Stimulated activated CD4-positive, alpha-beta T cell treated with anti-CD3 and anti-CD28 coated beads, TNF-alpha, amount 100 ng/mL, for 4 hours (primary cell): ENCODE data around the gene CYB5B.

Experiments used
- DNase-seq, 3 experiments: peaks; one replicate each; pipeline ENCODE4 v3.0.0-alpha.2; 2020; ENCODE audit warnings: low read depth in 3 of 3

The CYB5B gene

DNA sequence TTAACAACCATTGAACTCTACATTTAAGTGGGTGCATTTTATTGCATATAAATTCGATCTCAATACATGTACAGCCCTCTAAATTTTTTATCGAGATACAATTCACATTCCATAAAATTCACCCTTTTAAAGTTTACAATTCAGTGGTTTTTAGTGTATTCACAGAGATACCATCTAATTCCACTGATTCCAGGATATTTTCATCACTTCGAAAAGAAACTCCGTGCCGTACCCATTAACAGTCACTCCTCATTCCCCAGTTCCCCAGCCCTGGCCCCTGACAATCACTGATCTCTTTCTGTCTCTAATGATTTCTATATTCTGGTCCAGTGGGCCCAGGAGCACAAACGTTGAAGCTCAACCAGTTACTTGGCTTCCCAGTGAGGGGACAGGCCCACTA, 61.4 kb downstream of the CYB5B start:
- DNase-seq: no peak

DNA sequence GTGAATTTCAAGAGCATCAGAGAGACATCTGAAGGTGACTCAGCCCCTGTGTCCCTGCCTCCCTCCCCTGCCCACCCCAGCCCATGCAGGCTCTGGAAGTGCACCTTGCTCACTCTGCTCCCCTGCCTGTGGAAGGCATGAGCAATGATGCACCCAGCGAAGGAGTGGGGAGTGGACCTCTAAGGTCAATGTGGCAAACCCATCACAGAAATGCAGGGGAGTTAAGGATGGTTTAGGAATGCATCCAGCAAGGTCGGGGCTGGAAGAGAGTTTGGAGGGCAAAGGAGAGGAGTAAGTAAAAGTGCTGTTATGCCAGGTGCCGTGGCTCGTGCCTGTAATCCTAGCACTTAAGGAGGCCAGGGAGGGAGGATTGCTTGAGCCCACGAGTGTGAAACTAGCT, 61.9 kb downstream of the CYB5B start:
- DNase-seq: no peak

DNA sequence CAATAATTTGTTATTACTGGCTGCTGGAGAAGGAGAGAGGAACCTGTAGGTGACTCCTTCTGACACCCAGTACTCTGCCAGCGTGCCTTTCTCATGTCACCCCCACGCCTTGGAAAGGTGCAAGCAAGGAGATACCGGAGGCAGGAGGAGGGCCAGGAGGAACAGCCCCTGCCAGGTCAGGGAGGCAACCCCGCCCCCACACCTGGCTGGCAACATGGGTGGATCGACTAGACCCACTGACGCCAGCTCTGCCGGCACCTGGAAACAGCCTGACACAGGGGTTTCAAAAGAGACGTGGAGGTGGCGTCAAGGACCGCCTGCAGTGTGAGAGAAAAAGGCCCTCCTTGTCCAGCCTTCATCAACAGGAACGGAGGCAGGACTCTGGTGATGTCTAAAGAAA, 62.3 kb downstream of the CYB5B start:
- DNase-seq: no peak

DNA sequence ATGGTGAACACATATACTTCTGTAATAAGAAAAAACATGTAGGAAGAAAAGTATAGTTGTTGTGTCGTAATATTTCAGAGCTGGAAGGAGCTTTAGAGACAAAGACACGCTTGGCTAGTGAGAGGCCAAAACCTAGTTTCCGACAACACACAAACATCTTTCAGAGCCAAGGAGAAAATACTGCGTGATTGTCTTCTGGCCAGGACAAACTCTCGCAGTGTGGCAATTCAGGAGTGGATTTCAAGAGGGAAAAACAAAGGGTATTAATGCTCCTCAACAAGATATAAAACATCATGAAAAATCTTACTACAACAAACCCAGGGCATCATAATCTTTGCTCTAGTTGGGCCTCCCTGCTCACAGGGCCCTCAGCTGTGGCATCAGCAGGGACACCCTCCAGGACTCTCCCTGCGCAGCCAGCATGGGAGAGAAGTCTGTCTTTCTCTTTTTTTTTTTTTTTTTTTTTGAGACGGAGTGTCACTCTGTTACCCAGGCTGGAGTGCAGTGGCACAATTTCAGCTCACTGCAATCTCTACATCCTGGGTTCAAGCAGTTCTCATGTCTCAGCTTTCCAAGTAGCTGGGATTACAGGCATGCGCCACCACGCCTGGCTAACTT, 66.4 kb downstream of the CYB5B start:
- no peak for DNase-seq

DNA sequence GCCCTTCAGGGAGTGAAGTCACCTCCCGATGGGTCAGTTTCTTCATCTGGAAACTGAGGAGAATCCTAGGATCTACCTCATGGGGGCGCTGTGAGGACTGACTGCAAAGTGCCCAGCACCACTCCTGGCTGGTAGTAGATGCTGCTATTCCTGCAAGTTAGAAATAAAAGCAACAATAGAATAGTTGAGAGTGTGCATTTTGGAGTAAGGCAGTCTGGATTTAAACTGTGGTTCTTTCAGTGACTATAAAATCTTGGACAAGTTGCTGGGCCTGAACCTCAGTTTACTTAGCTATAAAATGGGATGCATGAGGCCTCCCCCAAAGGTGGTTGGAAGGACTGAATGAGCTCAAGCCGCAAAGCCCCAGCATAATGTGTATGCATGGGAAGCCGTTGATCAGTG, 70.6 kb downstream of the CYB5B start:
- no peak for DNase-seq

DNA sequence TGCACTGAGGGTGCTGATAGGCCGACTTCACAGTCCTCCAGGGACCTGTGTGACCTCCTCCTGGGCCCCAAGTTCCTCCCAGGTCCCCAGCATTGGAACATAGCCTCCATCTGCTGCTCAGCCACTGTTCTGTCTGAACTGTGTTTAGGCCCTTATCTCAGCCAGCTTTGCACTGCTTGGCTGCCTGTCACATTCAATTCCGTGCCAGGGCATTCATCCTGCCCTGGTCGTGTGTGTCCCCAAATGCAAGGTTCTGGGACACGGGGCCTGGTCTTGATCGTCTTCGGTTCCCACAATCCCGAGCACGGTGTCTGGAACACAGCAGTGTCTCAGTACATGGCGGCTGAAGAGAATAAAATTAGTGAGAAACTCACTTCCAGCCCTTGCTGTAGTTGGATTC, 71.4 kb downstream of the CYB5B start:
- no peak for DNase-seq

DNA sequence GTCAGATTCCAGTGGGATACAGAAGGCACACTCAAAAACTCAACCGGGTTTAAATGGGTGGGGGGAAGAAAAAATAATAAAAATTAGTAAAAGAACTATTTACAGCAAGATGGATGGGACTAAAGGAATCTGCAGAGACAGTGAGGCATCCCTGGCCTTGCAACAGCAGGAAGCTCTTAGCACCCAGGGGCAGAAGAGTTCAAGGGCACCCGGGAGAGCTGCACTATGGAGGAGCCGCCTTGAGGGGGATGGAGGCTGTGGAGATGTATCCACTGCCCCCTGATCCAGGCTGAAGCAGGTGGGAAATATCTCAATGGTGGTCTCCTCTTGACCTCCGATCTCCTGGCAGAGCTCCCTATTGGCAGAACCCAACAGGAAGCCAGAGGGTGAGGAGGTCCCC, 72.0 kb downstream of the CYB5B start:
- DNase-seq: no peak

DNA sequence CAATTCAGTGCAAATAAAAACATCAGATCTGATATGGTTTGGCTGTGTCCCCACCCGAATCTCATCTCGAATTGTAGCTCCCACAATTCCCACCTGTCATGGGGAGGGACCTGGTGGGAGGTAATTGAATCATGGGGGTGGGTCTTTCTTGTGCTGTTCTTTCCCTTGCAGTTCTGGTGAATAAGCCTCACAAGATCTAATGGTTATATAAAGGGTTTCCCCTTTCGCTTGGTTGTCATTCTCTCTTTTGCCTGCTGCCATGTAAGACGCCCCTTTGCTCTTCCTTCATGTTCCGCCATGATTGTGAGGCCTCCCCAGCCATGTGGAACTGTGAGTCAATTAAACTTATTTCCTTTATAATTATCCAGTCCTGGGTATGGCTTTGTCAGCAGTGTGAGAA, 72.5 kb downstream of the CYB5B start:
- no peak for DNase-seq

DNA sequence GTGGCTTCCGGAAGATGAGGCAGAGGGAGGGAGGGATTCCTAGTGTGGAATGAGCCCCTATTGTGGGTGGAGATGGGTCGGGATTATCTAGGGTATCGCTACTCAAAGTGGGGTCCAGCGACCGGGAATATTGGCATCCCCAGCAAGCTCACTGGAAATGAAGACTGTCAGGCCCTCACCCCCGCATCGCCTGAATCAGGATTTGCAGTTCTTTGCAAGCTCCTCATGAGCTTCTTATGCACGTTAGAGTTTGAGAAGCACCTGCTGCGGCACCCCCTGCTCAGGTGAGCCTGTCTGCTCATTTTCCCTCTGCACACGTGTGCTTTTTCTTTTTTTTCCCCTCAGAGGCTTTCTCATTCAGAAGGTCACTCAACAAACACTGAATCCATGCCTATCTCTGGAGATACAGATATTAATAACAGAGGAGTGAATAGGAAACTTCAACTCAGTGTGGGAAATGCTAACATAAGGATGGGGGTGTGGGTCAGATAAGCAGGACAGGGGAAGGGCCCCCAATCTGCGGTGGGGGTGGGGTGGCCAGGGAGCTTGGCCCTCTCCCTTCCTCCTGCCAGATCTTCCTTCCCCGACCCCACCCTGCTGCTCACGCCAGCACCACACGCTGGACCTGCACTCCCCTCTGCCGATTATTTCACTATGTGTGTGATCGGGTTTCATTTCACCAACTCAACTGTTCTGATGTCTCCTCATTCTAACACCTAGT, 73.6 kb downstream of the CYB5B start:
- DNase-seq: no peak

DNA sequence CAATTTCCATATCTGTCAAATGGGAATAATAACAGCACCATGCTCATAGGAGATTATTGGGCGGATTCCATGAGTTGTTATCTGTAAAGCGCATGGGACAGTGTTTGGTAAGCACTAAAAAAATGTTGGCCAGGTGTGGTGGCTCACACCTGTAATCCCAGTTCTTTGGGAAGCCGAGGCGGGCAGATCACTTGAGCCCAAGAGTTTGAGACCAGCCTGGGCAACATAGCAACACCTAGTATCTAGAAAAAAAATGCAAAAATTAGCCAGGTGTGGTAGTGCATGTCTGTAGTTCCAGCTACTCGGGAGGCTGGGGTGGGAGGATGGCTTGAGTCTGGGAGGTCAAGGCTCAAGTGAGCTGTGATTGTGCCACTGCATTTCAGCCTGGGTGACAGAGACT, 74.5 kb downstream of the CYB5B start:
- DNase-seq: no peak

DNA sequence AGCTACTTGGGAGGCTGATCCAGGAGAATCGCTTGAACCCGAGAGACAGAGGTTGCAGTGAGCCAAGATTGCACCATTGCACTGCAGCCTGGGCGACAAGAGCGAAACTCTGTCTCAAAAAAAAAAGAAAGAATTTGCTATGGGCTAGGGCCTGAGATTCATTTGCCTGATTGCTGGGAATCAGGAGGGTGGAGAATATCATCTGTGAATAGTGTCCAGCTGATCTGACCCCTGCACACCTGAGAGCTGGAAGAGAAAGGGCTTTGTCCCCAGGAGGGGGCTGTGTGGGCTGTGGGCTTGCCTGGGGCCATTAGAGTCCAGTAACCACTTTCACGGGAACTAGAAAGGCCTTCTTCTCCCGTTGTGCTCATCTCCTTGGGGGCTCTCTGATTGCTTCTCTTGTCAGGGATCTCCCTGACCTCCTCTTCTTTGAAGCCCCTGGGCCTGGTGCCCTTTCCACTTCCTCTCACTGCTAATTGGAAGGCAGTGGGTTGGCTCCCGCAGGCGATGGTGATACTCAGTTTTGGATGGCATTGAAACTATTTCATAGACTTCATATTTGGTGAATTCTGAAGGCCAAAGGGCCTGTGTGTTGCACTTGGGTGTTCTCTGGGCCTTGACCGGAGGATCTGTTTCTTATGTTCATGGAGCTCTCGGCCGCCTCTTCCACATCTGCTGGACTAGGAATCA, 75.3 kb downstream of the CYB5B start:
- no peak for DNase-seq

DNA sequence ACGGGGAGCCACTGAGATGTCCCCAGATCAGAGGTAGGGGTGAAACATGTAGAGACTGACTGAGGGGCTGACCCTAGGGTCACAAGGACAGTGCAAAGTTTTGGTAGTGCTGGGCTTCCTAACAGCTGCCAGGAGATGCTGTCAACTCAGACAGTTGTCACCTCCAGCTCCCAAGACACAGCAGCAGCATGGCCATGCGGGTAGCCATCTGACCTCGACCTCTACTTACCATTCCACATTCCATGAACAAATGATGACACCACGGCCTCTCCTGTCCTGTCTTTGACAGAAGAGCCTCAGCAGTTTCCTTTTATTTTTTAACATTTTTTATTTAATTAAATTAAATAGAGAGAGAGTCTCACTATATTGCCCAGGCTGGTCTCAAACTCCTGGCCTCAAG, 76.1 kb downstream of the CYB5B start:
- DNase-seq: no peak

DNA sequence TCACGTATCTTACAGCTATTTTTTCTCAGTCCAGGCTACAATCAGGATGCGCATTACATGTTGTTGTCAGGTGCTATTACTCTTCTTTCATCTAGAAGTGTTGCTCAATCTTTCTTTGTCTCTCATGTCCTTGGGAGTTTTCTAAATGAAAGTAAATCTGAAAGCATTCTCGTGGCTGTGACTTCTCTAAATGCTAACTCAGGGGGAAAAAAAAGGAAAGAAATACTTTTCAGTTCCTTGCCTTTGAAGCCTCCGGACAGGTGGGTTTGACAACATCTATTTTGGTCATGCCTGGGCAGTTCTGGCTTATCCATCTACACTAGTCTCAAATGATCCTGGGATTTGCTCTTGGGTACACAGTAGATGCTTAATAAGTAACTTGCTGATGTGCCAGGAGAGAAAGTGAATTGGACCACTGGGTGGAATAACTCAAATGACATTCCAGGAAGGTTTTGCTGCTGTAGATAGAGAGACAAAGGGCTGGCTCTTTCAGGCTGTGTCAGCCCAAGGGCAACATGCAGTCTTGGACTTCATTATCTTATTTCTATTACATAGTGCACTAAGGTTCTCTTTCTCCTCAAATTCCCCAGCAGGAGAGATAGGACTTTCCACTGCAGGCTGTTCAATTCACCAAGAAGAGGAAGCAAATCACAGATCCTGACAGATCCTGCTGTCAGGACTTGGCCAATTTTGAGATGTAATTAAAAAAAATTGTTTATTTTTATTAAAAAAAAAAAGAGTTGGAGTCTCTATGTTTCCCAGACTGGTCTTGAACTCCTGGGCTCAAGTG, 77.7 kb downstream of the CYB5B start:
- no peak for DNase-seq

DNA sequence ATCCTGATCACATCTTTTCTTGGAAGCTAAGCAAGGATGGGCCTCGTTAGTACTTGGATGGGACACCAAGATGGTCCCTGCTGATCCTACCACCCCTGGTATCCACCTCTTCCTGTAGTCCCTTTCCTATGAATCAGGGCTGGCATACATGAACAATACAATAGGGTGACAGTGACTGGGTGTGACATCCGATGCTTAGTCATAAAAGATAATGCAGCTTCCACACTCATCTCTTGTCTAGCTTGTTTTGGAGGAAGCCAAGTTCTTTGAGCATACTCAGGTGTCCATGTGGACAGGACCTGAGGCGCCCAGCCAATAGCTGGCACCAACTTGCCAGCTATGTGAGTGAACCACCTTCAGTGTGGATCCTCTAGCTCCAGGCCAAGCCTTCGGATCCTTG, 78.8 kb downstream of the CYB5B start:
- DNase-seq: no peak

DNA sequence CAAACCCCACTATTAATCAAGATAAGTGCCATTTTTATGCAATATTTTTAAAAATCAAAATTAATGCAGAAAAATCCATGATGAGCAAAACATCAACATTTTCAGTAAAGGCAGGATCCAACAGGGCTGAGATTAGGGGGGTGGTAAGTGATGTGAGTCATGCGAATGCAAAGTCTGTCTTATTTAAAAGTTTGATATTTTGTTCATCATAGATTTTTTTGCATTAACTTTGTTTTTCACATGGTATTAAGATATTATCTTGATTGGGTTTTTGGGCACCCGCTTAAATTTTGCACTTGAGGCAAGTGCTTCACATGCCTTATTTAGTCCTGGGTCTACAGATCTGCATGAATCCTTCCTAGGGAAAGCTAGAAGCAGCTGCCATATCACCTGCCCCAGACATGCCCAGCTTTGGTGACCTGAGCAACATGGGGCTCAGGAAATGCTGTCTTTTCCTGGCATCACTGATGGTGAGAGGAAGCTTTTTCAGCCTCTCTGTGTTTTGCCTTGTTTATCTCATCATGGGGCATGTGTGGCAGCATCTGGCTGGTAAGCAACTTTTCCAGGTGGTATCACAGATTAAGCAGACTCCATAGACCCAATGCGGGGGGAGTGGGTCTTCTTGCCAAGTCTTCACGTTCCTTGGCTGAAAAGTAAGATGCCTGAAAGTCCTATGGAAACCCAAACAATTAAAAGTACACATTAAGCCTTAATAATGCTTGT, 83.8 kb downstream of the CYB5B start:
- no peak for DNase-seq

DNA sequence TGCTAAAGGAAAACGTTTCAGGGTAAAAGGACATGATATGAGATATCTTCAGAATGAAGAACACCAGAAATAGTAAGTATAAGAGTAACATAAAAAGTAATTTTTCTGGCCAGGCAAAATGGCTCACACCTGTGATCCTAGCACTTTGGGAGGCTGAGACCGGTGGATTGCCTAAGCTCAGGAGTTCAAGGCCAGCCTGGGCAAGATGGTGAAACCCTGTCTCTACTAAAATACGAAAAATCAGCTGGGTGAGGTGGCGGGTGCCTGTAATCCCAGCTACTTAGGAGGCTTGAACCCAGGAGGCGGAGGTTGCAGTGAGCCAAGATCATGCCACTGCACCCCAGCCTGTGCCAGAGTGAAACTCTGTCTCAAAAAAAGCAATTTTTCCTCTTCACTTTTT, 84.7 kb downstream of the CYB5B start:
- no peak for DNase-seq

DNA sequence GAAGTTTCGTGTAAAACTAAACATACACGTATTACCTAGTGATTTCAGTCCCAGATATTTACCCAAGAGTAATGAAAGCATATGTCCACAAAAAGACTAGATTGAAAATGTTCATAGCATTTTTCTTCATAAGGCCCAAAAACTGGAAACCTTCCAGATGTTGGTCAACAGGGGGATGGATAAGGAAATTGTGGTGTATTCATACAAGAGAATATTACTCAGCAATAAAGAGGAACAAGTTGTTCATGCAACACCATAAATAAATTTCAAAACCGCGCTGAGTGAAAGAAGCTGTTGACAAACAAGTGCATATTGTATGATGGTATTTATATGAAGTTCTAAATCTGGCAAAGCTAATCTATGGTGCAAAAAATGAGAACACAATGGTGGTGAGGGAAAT, 87.2 kb downstream of the CYB5B start:
- DNase-seq: no peak

DNA sequence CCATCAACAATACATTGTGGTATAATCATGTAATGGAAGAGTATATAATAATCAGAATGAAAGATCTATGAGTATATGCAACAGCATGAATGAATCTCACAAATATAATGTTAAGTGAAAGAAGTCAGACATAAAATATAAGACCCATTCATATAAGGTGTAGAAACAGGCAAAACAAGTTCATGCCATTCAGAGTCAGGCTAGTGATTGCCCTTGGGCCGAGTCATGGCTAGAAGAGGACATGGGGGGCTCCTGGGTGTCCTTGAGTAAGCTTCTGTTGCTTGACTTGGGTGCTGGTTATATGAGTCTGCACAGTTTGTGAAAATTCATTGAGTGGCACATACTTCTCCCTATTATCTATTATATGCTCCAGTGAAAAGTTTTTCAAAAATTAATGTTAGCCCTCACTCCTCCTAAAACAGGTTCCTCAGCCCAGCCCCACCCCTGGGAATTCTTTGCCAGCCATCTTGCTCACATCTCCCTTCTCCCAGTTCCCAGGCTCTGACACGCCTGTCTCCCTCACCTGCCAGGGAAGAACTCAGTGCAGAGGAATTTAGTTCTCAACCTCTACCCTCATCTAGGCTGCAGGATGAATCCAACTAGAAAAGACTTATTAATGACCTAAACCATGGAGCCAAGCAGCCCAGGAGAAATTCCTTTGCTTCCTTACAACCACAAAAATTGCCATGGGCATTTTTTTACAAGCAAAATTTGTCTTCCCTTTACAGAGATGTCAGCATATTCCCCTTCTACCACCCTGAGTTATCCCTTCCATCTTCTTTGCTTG, 89.0 kb downstream of the CYB5B start:
- no peak for DNase-seq

DNA sequence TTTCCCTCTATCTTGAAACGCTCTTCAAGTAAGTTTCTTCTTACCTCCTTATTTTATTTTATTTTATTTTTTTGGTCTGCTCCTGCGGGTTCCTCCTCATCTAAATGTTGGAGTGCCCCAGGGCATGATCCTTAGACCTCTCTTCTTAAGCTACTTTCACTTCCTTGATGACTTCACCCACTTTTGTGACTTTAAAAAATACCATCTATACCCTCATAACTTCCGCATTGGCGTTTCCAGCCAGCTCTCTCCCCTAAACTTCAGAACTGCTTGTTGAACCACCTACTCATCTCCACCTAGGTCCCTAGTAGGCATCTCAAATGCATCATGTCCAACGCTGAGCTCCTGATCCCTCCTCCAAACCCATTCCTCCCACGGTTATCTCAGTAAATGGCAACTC, 89.9 kb downstream of the CYB5B start:
- DNase-seq: no peak
